Astrocyte (in vitro differentiated cells and primary cell): ENCODE data around the gene FXR2. TPM values are rescaled to one million over a fixed set of nuclear protein-coding genes. Genes with fewer than 3 reads are reported as not detected.

Experiments
- DNase-seq: peaks from one replicate; pipeline ENCODE4 v3.0.0-alpha.2; 2010; ENCODE audit warnings: low read depth
- FAIRE-seq: peaks from 2 replicates; lab custom pipeline; 2011; peaks lifted over from hg19 to GRCh38; lab: Jason Lieb, UNC
- H2AFZ ChIP-seq: 2 replicates; pipeline ENCODE4 v1.6.0; 2012; ENCODE audit warnings: low read depth, low read length, inconsistent platforms
- H3K27ac ChIP-seq: 2 replicates; pipeline ENCODE4 v1.5.1; 2011; ENCODE audit warnings: low read depth, low read length, inconsistent platforms
- H3K27me3 ChIP-seq: 2 replicates; pipeline ENCODE4 v1.6.0; 2011; ENCODE audit warnings: low read length, inconsistent platforms; ENCODE audit not compliant: insufficient read depth
- H3K36me3 ChIP-seq: 2 replicates; pipeline ENCODE4 v1.5.1; 2011; ENCODE audit warnings: low read length, inconsistent platforms; ENCODE audit not compliant: insufficient read depth
- H3K4me1 ChIP-seq: 2 replicates; pipeline ENCODE4 v1.5.1; 2011; ENCODE audit warnings: low read length, inconsistent platforms; ENCODE audit not compliant: insufficient read depth
- H3K4me2 ChIP-seq: 2 replicates; pipeline ENCODE4 v1.6.0; 2012; ENCODE audit warnings: low read length, inconsistent platforms
- H3K4me3 ChIP-seq: 2 replicates; pipeline ENCODE4 v1.5.1; 2011; ENCODE audit warnings: low read depth, mild to moderate bottlenecking, low read length, inconsistent platforms; ENCODE audit not compliant: insufficient read depth
- H3K79me2 ChIP-seq: 2 replicates; pipeline ENCODE4 v1.6.0; 2012; ENCODE audit warnings: mild to moderate bottlenecking, low read length, inconsistent platforms; ENCODE audit not compliant: insufficient read depth
- H3K9ac ChIP-seq: 2 replicates; pipeline ENCODE4 v1.6.0; 2012; ENCODE audit warnings: mild to moderate bottlenecking, low read length, inconsistent platforms
- H3K9me3 ChIP-seq: 2 replicates; pipeline ENCODE4 v1.5.1; 2012; ENCODE audit warnings: low read depth, mild to moderate bottlenecking, low read length, inconsistent platforms; ENCODE audit not compliant: insufficient read depth
- H4K20me1 ChIP-seq: 2 replicates; pipeline ENCODE4 v1.6.0; 2012; ENCODE audit warnings: low read length, inconsistent platforms; ENCODE audit not compliant: insufficient read depth
- H3K27ac Mint-ChIP-seq: one replicate; pipeline ENCODE4 v1.8.0; 2021; ENCODE audit warnings: mild to moderate bottlenecking, mixed read lengths; ENCODE audit not compliant: unreplicated experiment
- H3K27me3 Mint-ChIP-seq: one replicate; pipeline ENCODE4 v1.8.0; 2021; ENCODE audit warnings: low read depth, mixed read lengths; ENCODE audit not compliant: unreplicated experiment
- H3K36me3 Mint-ChIP-seq: one replicate; pipeline ENCODE4 v1.8.0; 2021; ENCODE audit warnings: low read depth, mixed read lengths; ENCODE audit not compliant: unreplicated experiment
- H3K4me1 Mint-ChIP-seq: one replicate; pipeline ENCODE4 v1.8.0; 2021; ENCODE audit warnings: low read depth, mixed read lengths; ENCODE audit not compliant: unreplicated experiment
- H3K4me3 Mint-ChIP-seq: one replicate; pipeline ENCODE4 v1.8.0; 2021; ENCODE audit warnings: mild to moderate bottlenecking, moderate library complexity, mixed read lengths; ENCODE audit not compliant: unreplicated experiment
- H3K9me3 Mint-ChIP-seq: one replicate; pipeline ENCODE4 v1.8.0; 2021; ENCODE audit warnings: mild to moderate bottlenecking, mixed read lengths; ENCODE audit not compliant: unreplicated experiment
- CTCF ChIP-seq: IDR thresholded peaks from 2 replicates; pipeline ENCODE4 v1.5.1; 2011; ENCODE audit warnings: low read depth, mild to moderate bottlenecking, inconsistent platforms, low read length, moderate library complexity; ENCODE audit not compliant: insufficient read depth
- EZH2 ChIP-seq: IDR thresholded peaks from 2 replicates; pipeline ENCODE4 v1.6.1; 2012; ENCODE audit warnings: mild to moderate bottlenecking, low read length, inconsistent platforms; ENCODE audit not compliant: insufficient read depth
- total RNA-seq: library from RNA; stranded (reverse); gene quantifications from 2 replicates; pipeline ENCODE4 v1.2.1, GENCODE V29; 2021

Gene FXR2
- total RNA-seq, 1 donor from 2014 or later, result 60.2 TPM

GRCh38 chr17:7632492-7632894 is 17.8 kb upstream of the FXR2 start:
- peaks cover 7% of the 10 kb centered on the region for H3K27me3 Mint-ChIP-seq
- Histone ChIP-seq H3K9ac (no peak overlapping the region), H3K79me2 (no peaks in the 10 kb centered on the region), H3K36me3 (no peaks in the 10 kb centered on the region), H3K9me3 (no peaks in the 10 kb centered on the region), H4K20me1 (no peaks in the 10 kb centered on the region), H3K27me3 (no peaks in the 10 kb centered on the region), H3K27ac (no peak overlapping the region), H3K4me2 (no peak overlapping the region), H2AFZ (no peak overlapping the region), H3K4me1 (no peaks in the 10 kb centered on the region), H3K4me3 (no peak overlapping the region)
- FAIRE-seq (no peak), DNase-seq (no peak)
- TF ChIP-seq EZH2, result no peak
- peak; percentile 40 for TF ChIP-seq CTCF
- no peaks in the 10 kb centered on the region for H3K9me3 Mint-ChIP-seq
- no peaks in the 10 kb centered on the region for H3K4me1 Mint-ChIP-seq
- H3K27ac Mint-ChIP-seq, result no peak overlapping the region
- no peak overlapping the region for H3K4me3 Mint-ChIP-seq
- H3K36me3 Mint-ChIP-seq, result no peaks in the 10 kb centered on the region

GRCh38 chr17:7631398-7632380 is 17.0 kb upstream of the FXR2 start:
- no peak overlapping the region for H3K9ac ChIP-seq
- H3K9me3 Mint-ChIP-seq, result no peaks in the 10 kb centered on the region
- H3K4me1 Mint-ChIP-seq, result no peaks in the 10 kb centered on the region
- H4K20me1 ChIP-seq, result peaks cover under 1% of the 10 kb centered on the region
- H3K27ac ChIP-seq, result no peak overlapping the region
- no peak for TF ChIP-seq CTCF
- H3K4me3 Mint-ChIP-seq, result no peak overlapping the region
- H3K27me3 Mint-ChIP-seq, result peaks cover 7% of the 10 kb centered on the region
- peaks cover 5% of the 10 kb centered on the region for H3K4me1 ChIP-seq
- H3K27ac Mint-ChIP-seq, result no peak overlapping the region
- DNase-seq (no peak), FAIRE-seq (no peak)
- no peaks in the 10 kb centered on the region for H3K36me3 Mint-ChIP-seq
- peaks cover 5% of the 10 kb centered on the region for H3K79me2 ChIP-seq
- H3K4me2 ChIP-seq, result no peak overlapping the region
- no peak overlapping the region for H2AFZ ChIP-seq
- H3K36me3 ChIP-seq, result no peaks in the 10 kb centered on the region
- H3K27me3 ChIP-seq, result no peaks in the 10 kb centered on the region
- no peak overlapping the region for H3K4me3 ChIP-seq
- H3K9me3 ChIP-seq, result no peaks in the 10 kb centered on the region
